Stimulated activated CD4-positive, alpha-beta T cell treated with anti-CD3 and anti-CD28 coated beads, Interleukin-1b, Interleukin-23, amount 100 ng/mL, for 24 hours (primary cell): Measurements from ENCODE around the gene FSTL1.
A peak's percentile ranks its signal among the peaks of the same experiment; 100 is the strongest.
"Not testable (repeated sequence)": the region's sequence is repeated elsewhere in the genome, so short reads cannot be mapped to it uniquely, and the experiment has no call there.

Source experiments
- DNase-seq, 4 experiments: peaks; one replicate each; pipeline ENCODE4 v3.0.0-alpha.2; 2020; ENCODE audit warnings: low read depth in 4 of 4, low spot score in 1 of 4

The FSTL1 gene

GRCh38 chr3:120418866-120419490, 31.8 kb downstream of the FSTL1 start:
- DNase-seq, result no peak

- DNase-seq, result no peak
Measured at GRCh38 chr3:120418446-120418845, 32.3 kb downstream of the FSTL1 start.

GRCh38 chr3:120417272-120417911, 33.4 kb downstream of the FSTL1 start:
- peak; percentile 52 to 77 (median 66) for DNase-seq

- DNase-seq, result no peak
Measured at GRCh38 chr3:120416868-120417267, 33.9 kb downstream of the FSTL1 start.

GRCh38 chr3:120415756-120416155, 35.0 kb downstream of the FSTL1 start:
- no peak for DNase-seq

GRCh38 chr3:120410541-120410940, 40.3 kb downstream of the FSTL1 start:
- no peak for DNase-seq

GRCh38 chr3:120410116-120410515, 40.7 kb downstream of the FSTL1 start:
- no peak for DNase-seq

- DNase-seq, result no peak
Measured at GRCh38 chr3:120407508-120408287, 43.1 kb downstream of the FSTL1 start.

GRCh38 chr3:120404876-120405275, 45.9 kb downstream of the FSTL1 start:
- no peak for DNase-seq

- DNase-seq, result no peak
Measured at GRCh38 chr3:120402257-120402656, 48.5 kb downstream of the FSTL1 start.

- DNase-seq, result no peak
Measured at GRCh38 chr3:120399372-120399771, 51.4 kb downstream of the FSTL1 start.

GRCh38 chr3:120396469-120396868, 54.3 kb downstream of the FSTL1 start:
- no peak for DNase-seq

GRCh38 chr3:120394347-120394746, 56.4 kb downstream of the FSTL1 start:
- DNase-seq, result no peak

- DNase-seq, result no peak
Measured at GRCh38 chr3:120393761-120394160, 57.0 kb downstream of the FSTL1 start.

- DNase-seq, result no peak
Measured at GRCh38 chr3:120393243-120393642, 57.5 kb downstream of the FSTL1 start.

- no peak for DNase-seq
Measured at GRCh38 chr3:120382941-120383447, 67.8 kb downstream of the FSTL1 start.

- DNase-seq, result no peak
Measured at GRCh38 chr3:120381503-120381902, 69.3 kb downstream of the FSTL1 start.

GRCh38 chr3:120377948-120378347, 72.8 kb downstream of the FSTL1 start:
- not testable (repeated sequence) for DNase-seq

- DNase-seq, result no peak
Measured at GRCh38 chr3:120370463-120370862, 80.3 kb downstream of the FSTL1 start.

GRCh38 chr3:120369037-120369467, 81.7 kb downstream of the FSTL1 start:
- DNase-seq, result no peak

- no peak for DNase-seq
Measured at GRCh38 chr3:120368172-120368571, 82.6 kb downstream of the FSTL1 start.

- no peak for DNase-seq
Measured at GRCh38 chr3:120364821-120365220, 86.0 kb downstream of the FSTL1 start.
